OCI-LY1 (cell line): ENCODE measurements around the gene CACNB2.

Experiments used
- CTCF ChIP-seq: fragments of 200-600 bp; sonication (generic), shearing (Covaris generic); IDR thresholded peaks from 2 replicates; pipeline ENCODE4 v1.5.1; 2017; ENCODE audit warnings: mild to moderate bottlenecking, antibody characterized with exemption, low read length, moderate library complexity, mixed read lengths
- EZH2 ChIP-seq: fragments of 200-600 bp; sonication (generic), shearing (Covaris generic); IDR thresholded peaks from 2 replicates; pipeline ENCODE4 v1.8.0; 2017; ENCODE audit warnings: borderline replicate concordance, mixed run types, mild to moderate bottlenecking, antibody characterized with exemption, low read length, moderate library complexity, mixed read lengths

GRCh38 chr10:18290651-18291313, 150.6 kb downstream of the CACNB2 start:
- TF ChIP-seq CTCF (no peak), EZH2 (no peak)
